Tibial nerve (tissue), 4 donors: ENCODE measurements around the gene SMIM10L2A. TPM values are rescaled to one million over a fixed set of nuclear protein-coding genes. Genes with fewer than 3 reads are reported as not detected.

Experiments
- small RNA-seq: library from RNA; depleted of rRNA; stranded (forward); fragments of <200 nt; gene quantifications from one replicate; pipeline ENCODE3, GENCODE V24; 2016
- total RNA-seq, 4 donors: library from RNA; depleted of rRNA; stranded (reverse); fragments of >200 nt; gene quantifications; one replicate each; pipeline ENCODE4 v1.1.0, GENCODE V29; 2016

The SMIM10L2A gene
- total RNA-seq, 4 donors from 2014 or later, result 0.78 to 3.5 (median 1.5) TPM

Small RNAs within 50 kb of the gene (small RNA-seq; reads per million reads assigned to genes)
- gene RNA5SP515, result 0.28 reads per million

Other genes starting within 250 kb of the SMIM10L2A start
- not detected for gene ETDA, start 169.9 kb upstream of the SMIM10L2A start, total RNA-seq
- not detected for gene ETDC, start 112.5 kb upstream of the SMIM10L2A start, total RNA-seq
- 10 to 100 TPM in 3 of 4 donors, 1 to 10 TPM in 1; 7.6 to 11.8 (median 10.9) TPM for gene ZNF75D, start 77.8 kb upstream of the SMIM10L2A start, total RNA-seq
- gene ZNF449, start 77.1 kb upstream of the SMIM10L2A start, total RNA-seq, result 10 to 100 TPM in 3 of 4 donors, 1 to 10 TPM in 1; 8.2 to 13.2 (median 11.8) TPM
- 10 to 100 TPM; 12.1 to 34.3 (median 13.9) TPM for gene INTS6L, start 98.7 kb downstream of the SMIM10L2A start, total RNA-seq